ENCODE results near the gene GALNT4. TPM values are rescaled to one million over a fixed set of nuclear protein-coding genes. Genes with fewer than 3 reads are reported as not detected.

Gene GALNT4
- total RNA-seq, 1 donor from 2014 or later, result 5.7 TPM

DNA sequence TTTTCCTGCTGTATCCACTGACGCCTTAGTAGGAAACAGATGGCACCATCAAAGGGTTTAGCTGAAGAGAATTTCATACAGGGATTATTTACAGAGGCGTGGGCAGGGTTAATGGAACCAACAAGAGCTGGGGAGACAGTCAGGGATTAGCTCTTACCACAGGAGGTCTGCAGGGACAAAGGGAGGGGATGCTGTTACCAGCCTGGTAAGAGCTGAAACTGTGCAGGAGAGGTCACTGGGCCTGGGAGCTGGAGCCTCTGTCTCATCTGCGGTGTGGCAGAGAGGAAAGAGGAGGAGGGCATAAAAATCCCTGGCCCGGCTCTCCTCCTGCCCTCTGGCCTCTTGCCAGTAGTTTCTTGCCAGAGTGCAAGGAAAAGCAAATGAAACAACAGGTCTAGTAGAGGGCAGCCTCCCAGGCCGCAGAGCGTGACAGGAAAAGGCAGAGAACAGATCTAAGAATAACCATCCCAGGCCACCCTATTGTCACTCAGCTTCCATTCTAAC is 20.1 kb upstream of the GALNT4 start:
- peak; percentile 64 for DNase-seq (ENCODE audit: low read depth)
- H3K4me3 ChIP-seq (ENCODE audit: low read depth, low read length), result no peak overlapping the region
- TF ChIP-seq, protein P1, sequence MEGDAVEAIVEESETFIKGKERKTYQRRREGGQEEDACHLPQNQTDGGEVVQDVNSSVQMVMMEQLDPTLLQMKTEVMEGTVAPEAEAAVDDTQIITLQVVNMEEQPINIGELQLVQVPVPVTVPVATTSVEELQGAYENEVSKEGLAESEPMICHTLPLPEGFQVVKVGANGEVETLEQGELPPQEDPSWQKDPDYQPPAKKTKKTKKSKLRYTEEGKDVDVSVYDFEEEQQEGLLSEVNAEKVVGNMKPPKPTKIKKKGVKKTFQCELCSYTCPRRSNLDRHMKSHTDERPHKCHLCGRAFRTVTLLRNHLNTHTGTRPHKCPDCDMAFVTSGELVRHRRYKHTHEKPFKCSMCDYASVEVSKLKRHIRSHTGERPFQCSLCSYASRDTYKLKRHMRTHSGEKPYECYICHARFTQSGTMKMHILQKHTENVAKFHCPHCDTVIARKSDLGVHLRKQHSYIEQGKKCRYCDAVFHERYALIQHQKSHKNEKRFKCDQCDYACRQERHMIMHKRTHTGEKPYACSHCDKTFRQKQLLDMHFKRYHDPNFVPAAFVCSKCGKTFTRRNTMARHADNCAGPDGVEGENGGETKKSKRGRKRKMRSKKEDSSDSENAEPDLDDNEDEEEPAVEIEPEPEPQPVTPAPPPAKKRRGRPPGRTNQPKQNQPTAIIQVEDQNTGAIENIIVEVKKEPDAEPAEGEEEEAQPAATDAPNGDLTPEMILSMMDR (conservative IDR thresholded peaks at IDR 0.05; ENCODE audit: low read depth, low read length), result no peak

DNA sequence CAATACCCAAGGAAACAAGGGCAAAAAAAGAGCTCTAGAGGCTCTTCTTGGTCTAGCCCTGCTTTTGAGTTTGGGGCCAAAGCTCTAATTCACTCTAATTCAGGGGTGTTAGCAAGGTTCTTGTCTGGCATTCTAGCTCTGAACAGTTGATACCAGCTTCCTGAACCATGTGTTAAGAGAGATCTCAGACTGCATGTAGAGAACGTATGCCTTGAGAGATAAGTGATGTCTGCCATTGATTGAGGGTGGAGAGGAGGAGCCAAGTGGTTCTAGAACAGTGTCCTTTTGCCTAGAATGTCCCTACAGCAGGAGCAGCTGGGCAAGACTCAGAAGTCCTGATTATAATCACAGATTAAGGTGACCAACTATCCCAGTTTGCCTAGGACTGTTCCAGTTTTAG is 19.4 kb upstream of the GALNT4 start:
- no peak for DNase-seq (ENCODE audit: low read depth)
- TF ChIP-seq, protein P1 (conservative IDR thresholded peaks at IDR 0.05; ENCODE audit: low read depth, low read length), result no peak

DNA sequence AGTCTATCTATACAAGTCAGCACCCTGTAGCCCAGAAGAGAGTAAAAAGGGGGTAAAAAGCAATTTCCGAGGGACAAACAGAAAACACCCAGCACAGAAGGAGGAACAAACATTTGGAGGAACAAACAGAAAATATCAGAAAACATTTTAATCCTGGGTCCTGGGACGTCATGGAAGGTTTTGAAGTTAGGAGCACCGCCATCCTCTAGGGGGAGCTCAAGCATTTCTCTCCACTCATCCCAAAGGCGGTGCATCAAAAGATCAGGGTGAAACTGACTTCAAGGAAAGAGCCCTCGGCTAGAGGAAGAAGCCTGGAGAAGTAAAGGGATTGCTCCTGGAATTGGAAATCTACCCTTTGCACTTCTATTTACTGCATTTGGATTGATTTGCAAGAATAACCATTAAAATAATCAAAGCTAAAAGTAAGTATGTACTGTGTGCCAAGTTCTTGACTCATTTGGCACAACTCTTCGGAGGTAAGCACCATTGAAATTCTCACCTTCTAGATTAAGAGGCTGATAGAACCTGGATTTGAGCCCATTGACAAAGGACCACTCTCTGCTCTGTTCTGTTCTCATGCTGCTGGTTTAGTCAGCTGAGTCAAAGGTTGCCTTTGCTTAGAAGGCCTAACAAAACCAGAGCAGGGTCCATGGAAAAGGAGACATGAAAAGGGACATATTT is 18.5 kb upstream of the GALNT4 start:
- DNase-seq (ENCODE audit: low read depth), result peak; percentile 41
- TF ChIP-seq, protein P1 (conservative IDR thresholded peaks at IDR 0.05; ENCODE audit: low read depth, low read length), result peak; percentile 96
- no peak overlapping the region for H3K4me3 ChIP-seq (ENCODE audit: low read depth, low read length)

More for the DNA sequence above, 19.4 kb upstream of the GALNT4 start:
- no peak overlapping the region for H3K4me3 ChIP-seq (ENCODE audit: low read depth, low read length)

DNA sequence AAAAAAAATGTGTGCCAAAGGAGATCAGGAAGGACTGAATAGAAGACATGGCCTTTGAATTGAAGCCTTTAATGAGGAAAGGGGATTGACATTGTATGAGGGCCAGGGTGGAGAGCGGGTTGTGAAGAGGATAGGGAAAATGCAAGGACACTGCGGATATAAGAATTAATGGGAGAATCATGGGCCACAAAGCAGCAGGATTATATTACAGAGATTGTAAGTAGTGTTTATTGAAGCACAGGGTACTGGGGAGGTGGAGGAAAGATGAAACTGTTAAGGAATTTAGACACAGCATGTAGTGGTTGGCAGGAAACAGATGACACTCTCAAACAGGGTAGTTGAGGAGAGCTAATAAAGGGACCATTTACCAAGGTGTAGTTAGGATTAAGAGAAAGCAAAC is 17.6 kb upstream of the GALNT4 start:
- TF ChIP-seq, protein P1 (conservative IDR thresholded peaks at IDR 0.05; ENCODE audit: low read depth, low read length), result no peak
- no peak for DNase-seq (ENCODE audit: low read depth)
- no peak overlapping the region for H3K4me3 ChIP-seq (ENCODE audit: low read depth, low read length)

DNA sequence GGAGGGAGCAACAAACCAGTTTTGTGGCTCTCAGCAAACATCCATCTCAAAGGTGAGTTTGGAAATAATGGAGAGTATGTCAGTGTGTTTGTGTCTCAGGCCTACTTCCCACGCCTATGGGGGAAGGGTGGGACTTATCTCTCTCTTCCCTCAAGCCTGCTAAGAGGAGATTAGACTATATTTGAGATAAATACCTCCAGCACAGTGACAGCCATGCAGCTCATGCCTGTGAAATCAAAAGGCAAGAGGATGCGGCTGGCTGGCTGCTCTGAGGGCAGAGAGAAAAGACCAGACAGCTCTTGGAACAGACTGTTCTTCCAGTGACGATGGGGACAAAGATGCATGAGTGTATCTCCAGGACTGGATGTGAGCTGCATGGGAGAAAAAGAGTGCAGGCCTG is 16.0 kb upstream of the GALNT4 start:
- DNase-seq (ENCODE audit: low read depth), result no peak
- TF ChIP-seq, protein P1 (conservative IDR thresholded peaks at IDR 0.05; ENCODE audit: low read depth, low read length), result no peak
- no peak overlapping the region for H3K4me3 ChIP-seq (ENCODE audit: low read depth, low read length)

DNA sequence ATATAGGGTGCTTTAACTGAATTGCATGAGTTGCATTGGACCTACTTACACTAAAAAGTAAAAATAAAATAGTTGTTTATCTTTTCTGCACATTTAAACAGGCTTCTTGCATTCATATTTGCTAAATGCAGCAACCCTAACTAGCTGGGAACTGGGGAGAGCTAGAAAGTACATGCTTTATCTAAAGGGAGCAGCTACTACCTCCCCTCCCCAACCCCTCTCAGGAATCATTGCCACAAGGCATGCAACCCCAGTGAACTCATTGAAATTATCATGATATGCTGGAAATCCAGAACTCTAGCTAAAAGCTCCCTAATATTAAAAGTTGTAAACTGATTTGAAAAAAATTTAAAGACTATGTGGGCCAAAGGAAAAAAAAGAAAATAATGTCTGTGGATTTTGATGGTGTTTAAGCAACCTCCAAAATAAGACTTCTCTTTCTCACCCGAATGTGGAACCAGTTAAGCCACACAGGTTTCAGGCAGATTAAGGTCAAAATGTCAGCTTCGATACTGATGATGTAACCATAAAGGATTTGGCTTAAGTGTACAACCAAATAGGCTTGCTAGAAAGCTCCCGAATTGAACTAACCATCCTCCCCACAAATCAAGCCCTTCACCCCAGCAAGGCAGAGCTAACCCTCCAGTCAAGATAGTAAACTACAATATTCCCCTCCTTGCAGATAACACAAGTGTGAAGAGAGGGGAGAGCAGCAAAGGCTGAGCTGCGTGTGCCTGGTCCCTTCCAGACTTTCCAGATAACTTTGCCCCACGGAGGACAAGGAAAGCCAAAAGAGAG is 15.0 kb upstream of the GALNT4 start:
- H3K4me3 ChIP-seq (ENCODE audit: low read depth, low read length), result no peak overlapping the region
- TF ChIP-seq, protein P1 (conservative IDR thresholded peaks at IDR 0.05; ENCODE audit: low read depth, low read length), result no peak
- DNase-seq (ENCODE audit: low read depth), result no peak
